CD4-positive, CD25-positive, alpha-beta regulatory T cell (primary cell): ENCODE measurements around the gene KLK8. TPM values are rescaled to one million over a fixed set of nuclear protein-coding genes. Genes with fewer than 3 reads are reported as not detected.
"Not testable (repeated sequence)": the region's sequence is repeated elsewhere in the genome, so short reads cannot be mapped to it uniquely, and the experiment has no call there.

ENCODE experiments used
- ATAC-seq, 2 donors: fragments of 150-1000 bp; cut with Tn5 transposase; one replicate each; pipeline ENCODE4 v1.10.0; 2021; ENCODE audit warnings: low read depth in 2 of 2, moderate number of reproducible peaks in 2 of 2, moderate library complexity in 1 of 2
- DNase-seq, 3 donors: peaks; one replicate each; pipeline versions ENCODE4 v3.0.0 to v3.0.0-alpha.2; 2012 to 2022; ENCODE audit warnings: mixed read lengths in 1 of 3
- H3K27ac ChIP-seq: one replicate; pipeline ENCODE4 v1.7.0; 2013; ENCODE audit warnings: mild to moderate bottlenecking, low read length; ENCODE audit not compliant: insufficient read depth, poor library complexity, severe bottlenecking
- H3K27me3 ChIP-seq: one replicate; pipeline ENCODE4 v1.7.0; 2013; ENCODE audit warnings: low read length; ENCODE audit not compliant: control insufficient read depth, insufficient read depth
- H3K36me3 ChIP-seq: one replicate; pipeline ENCODE4 v1.7.0; 2013; ENCODE audit warnings: mild to moderate bottlenecking, low read length, moderate library complexity; ENCODE audit not compliant: control insufficient read depth, insufficient read depth
- H3K4me1 ChIP-seq: 2 replicates; pipeline ENCODE4 v1.7.0; 2013; ENCODE audit warnings: mild to moderate bottlenecking, low read length; ENCODE audit not compliant: insufficient read depth, control insufficient read depth, poor library complexity, severe bottlenecking
- H3K4me3 ChIP-seq: one replicate; pipeline ENCODE4 v1.7.0; 2013; ENCODE audit warnings: low read depth, mild to moderate bottlenecking, low read length, moderate library complexity
- H3K9me3 ChIP-seq, 2 experiments: 1 replicate in 1 of 2; 2 replicates in 1 of 2; pipeline ENCODE4 v1.7.0; 2013; ENCODE audit warnings: low read length in 2 of 2, mild to moderate bottlenecking in 1 of 2, moderate library complexity in 1 of 2; ENCODE audit not compliant: control insufficient read depth in 2 of 2
- H3K27ac Mint-ChIP-seq, 3 donors: one replicate each; pipeline ENCODE4 v1.8.0; 2020 to 2022; ENCODE audit warnings: mild to moderate bottlenecking in 3 of 3, mixed read lengths in 3 of 3, moderate library complexity in 2 of 3
- H3K27me3 Mint-ChIP-seq: one replicate; pipeline ENCODE4 v1.8.0; 2022; ENCODE audit warnings: mild to moderate bottlenecking, mixed read lengths
- H3K36me3 Mint-ChIP-seq: one replicate; pipeline ENCODE4 v1.8.0; 2020; ENCODE audit warnings: mixed read lengths
- H3K4me1 Mint-ChIP-seq, 4 donors: one replicate each; pipeline ENCODE4 v1.8.0; 2020 to 2022; ENCODE audit warnings: mixed read lengths in 4 of 4, mild to moderate bottlenecking in 1 of 4
- H3K4me3 Mint-ChIP-seq, 4 donors: one replicate each; pipeline ENCODE4 v1.8.0; 2020 to 2022; ENCODE audit warnings: mild to moderate bottlenecking in 4 of 4, mixed read lengths in 4 of 4, moderate library complexity in 3 of 4
- H3K9me3 Mint-ChIP-seq, 7 donors: one replicate each; pipeline ENCODE4 v1.8.0; 2020 to 2022; ENCODE audit warnings: mixed read lengths in 7 of 7, mild to moderate bottlenecking in 3 of 7, moderate library complexity in 2 of 7
- polyA plus RNA-seq, 4 donors: library from polyadenylated mRNA; unstranded; fragments of 300-500 nt; fragmentation: Illumina TruSeq; gene quantifications; one replicate each; pipeline ENCODE4 v1.2.3, GENCODE V29; 2021
- total RNA-seq: library from RNA; stranded (reverse); gene quantifications from one replicate; pipeline ENCODE4 v1.2.3, GENCODE V29; 2022

The KLK8 gene
- total and polyA plus RNA-seq, 5 donors from 2014 or later, result not detected

- Mint-ChIP-seq H3K36me3 (no peaks in the 10 kb centered on the region), H3K4me1 (no peaks in the 10 kb centered on the region), H3K9me3 (peaks cover 0 to 3% (median 0%) of the 10 kb centered on the region in 7 donors), H3K4me3 (no peak overlapping the region), H3K27me3 (peaks cover 9% of the 10 kb centered on the region), H3K27ac (no peak overlapping the region)
- no peaks in the 10 kb centered on the region for H3K4me1 ChIP-seq
- H3K27me3 ChIP-seq, result no peaks in the 10 kb centered on the region
- H3K27ac ChIP-seq, result no peak overlapping the region
- H3K4me3 ChIP-seq, result no peak overlapping the region
- no peaks in the 10 kb centered on the region for H3K36me3 ChIP-seq
- DNase-seq, result no peak
- ATAC-seq, result no peak
- H3K9me3 ChIP-seq, result no peaks in the 10 kb centered on the region
These were observed 21.6 kb downstream of the KLK8 start for GRCh38 chr19:50979758-50980157.

GRCh38 chr19:50978772-50979390, 22.5 kb downstream of the KLK8 start:
- no peak overlapping the region for H3K4me3 Mint-ChIP-seq
- peaks cover 0 to 3% (median 0%) of the 10 kb centered on the region in 7 donors for H3K9me3 Mint-ChIP-seq
- no peak overlapping the region for H3K4me3 ChIP-seq
- H3K9me3 ChIP-seq, result no peaks in the 10 kb centered on the region
- H3K36me3 ChIP-seq, result no peaks in the 10 kb centered on the region
- DNase-seq, result no peak
- H3K27me3 Mint-ChIP-seq, result peaks cover 15% of the 10 kb centered on the region
- ATAC-seq, result no peak
- no peak overlapping the region for H3K27ac ChIP-seq
- H3K36me3 Mint-ChIP-seq, result no peaks in the 10 kb centered on the region
- no peaks in the 10 kb centered on the region for H3K27me3 ChIP-seq
- H3K4me1 Mint-ChIP-seq, result no peaks in the 10 kb centered on the region
- H3K27ac Mint-ChIP-seq, result no peak overlapping the region
- no peaks in the 10 kb centered on the region for H3K4me1 ChIP-seq

GRCh38 chr19:50977626-50978025, 23.8 kb downstream of the KLK8 start:
- H3K4me1 Mint-ChIP-seq, result no peaks in the 10 kb centered on the region
- Histone ChIP-seq H3K4me1 (no peaks in the 10 kb centered on the region), H3K27me3 (no peaks in the 10 kb centered on the region), H3K36me3 (no peaks in the 10 kb centered on the region), H3K4me3 (no peak overlapping the region), H3K9me3 (no peaks in the 10 kb centered on the region), H3K27ac (no peak overlapping the region)
- H3K36me3 Mint-ChIP-seq, result no peaks in the 10 kb centered on the region
- DNase-seq (no peak), ATAC-seq (no peak)
- peak overlapping the region in 1 of 3 donors; percentile 82 for H3K27ac Mint-ChIP-seq
- peaks cover 27% of the 10 kb centered on the region for H3K27me3 Mint-ChIP-seq
- peaks cover 0 to 3% (median 0%) of the 10 kb centered on the region in 7 donors for H3K9me3 Mint-ChIP-seq
- H3K4me3 Mint-ChIP-seq, result no peak overlapping the region

GRCh38 chr19:50975766-50976165, 25.6 kb downstream of the KLK8 start:
- no peaks in the 10 kb centered on the region for H3K27me3 ChIP-seq
- Mint-ChIP-seq H3K27me3 (peaks cover 30% of the 10 kb centered on the region), H3K9me3 (no peaks in the 10 kb centered on the region), H3K36me3 (no peaks in the 10 kb centered on the region), H3K27ac (no peak overlapping the region), H3K4me3 (no peak overlapping the region), H3K4me1 (no peaks in the 10 kb centered on the region)
- no peak for DNase-seq
- no peak overlapping the region for H3K27ac ChIP-seq
- no peaks in the 10 kb centered on the region for H3K36me3 ChIP-seq
- no peaks in the 10 kb centered on the region for H3K4me1 ChIP-seq
- ATAC-seq, result no peak
- no peak overlapping the region for H3K4me3 ChIP-seq
- no peaks in the 10 kb centered on the region for H3K9me3 ChIP-seq

GRCh38 chr19:50974702-50975556, 26.5 kb downstream of the KLK8 start:
- no peaks in the 10 kb centered on the region for H3K27me3 ChIP-seq
- H3K27ac ChIP-seq, result no peak overlapping the region
- no peaks in the 10 kb centered on the region for H3K4me1 ChIP-seq
- DNase-seq (no peak), ATAC-seq (no peak)
- Mint-ChIP-seq H3K4me1 (no peaks in the 10 kb centered on the region), H3K27me3 (peaks cover 29% of the 10 kb centered on the region), H3K27ac (no peak overlapping the region), H3K9me3 (no peaks in the 10 kb centered on the region), H3K36me3 (no peaks in the 10 kb centered on the region), H3K4me3 (no peak overlapping the region)
- no peaks in the 10 kb centered on the region for H3K9me3 ChIP-seq
- H3K4me3 ChIP-seq, result no peak overlapping the region
- no peaks in the 10 kb centered on the region for H3K36me3 ChIP-seq

GRCh38 chr19:50972795-50973376, 28.5 kb downstream of the KLK8 start:
- Histone ChIP-seq H3K36me3 (no peaks in the 10 kb centered on the region), H3K4me3 (no peak overlapping the region), H3K4me1 (no peaks in the 10 kb centered on the region), H3K27ac (no peak overlapping the region), H3K27me3 (no peaks in the 10 kb centered on the region), H3K9me3 (no peaks in the 10 kb centered on the region)
- no peaks in the 10 kb centered on the region for H3K36me3 Mint-ChIP-seq
- H3K9me3 Mint-ChIP-seq, result no peaks in the 10 kb centered on the region
- peaks cover 29% of the 10 kb centered on the region for H3K27me3 Mint-ChIP-seq
- DNase-seq (no peak), ATAC-seq (no peak)
- H3K4me3 Mint-ChIP-seq, result no peak overlapping the region
- no peak overlapping the region for H3K27ac Mint-ChIP-seq
- H3K4me1 Mint-ChIP-seq, result no peaks in the 10 kb centered on the region

- not testable (repeated sequence) for ATAC-seq, H3K9me3 ChIP-seq, H3K27ac Mint-ChIP-seq, H3K9me3 Mint-ChIP-seq, H3K36me3 Mint-ChIP-seq, H3K36me3 ChIP-seq, H3K4me3 ChIP-seq, H3K4me1 Mint-ChIP-seq, H3K4me1 ChIP-seq, H3K27me3 ChIP-seq, DNase-seq, H3K27ac ChIP-seq, H3K4me3 Mint-ChIP-seq
- H3K27me3 Mint-ChIP-seq, result peaks cover 24% of the 10 kb centered on the region
These were observed 31.6 kb downstream of the KLK8 start for GRCh38 chr19:50969810-50970209.
